Right lobe of liver (tissue), 4 donors: ENCODE measurements around the gene INO80.

ENCODE experiments used
- POLR2A ChIP-seq: fragments of 450-650 bp; IDR thresholded peaks from one replicate; pipeline ENCODE4 v1.6.1; 2017; ENCODE audit warnings: antibody characterized with exemption, mild to moderate bottlenecking
- TF ChIP-seq, protein P1 (sequence below), 4 donors: fragments of 200-600 bp in 3 of 4; fragments of 450-650 bp in 1 of 4; IDR thresholded peaks; one replicate each; pipeline versions ENCODE4 v1.5.1 to v1.8.0; 2016 to 2022; ENCODE audit warnings: antibody characterized with exemption in 4 of 4, mild to moderate bottlenecking in 2 of 4
- donor health status: DM: no; HTN: no; CAD: no.
- donor health status: DM: no; HTN: no; CAD: no.
- donor health status: DM: no; HTN: yes; CAD: no.

DNA sequence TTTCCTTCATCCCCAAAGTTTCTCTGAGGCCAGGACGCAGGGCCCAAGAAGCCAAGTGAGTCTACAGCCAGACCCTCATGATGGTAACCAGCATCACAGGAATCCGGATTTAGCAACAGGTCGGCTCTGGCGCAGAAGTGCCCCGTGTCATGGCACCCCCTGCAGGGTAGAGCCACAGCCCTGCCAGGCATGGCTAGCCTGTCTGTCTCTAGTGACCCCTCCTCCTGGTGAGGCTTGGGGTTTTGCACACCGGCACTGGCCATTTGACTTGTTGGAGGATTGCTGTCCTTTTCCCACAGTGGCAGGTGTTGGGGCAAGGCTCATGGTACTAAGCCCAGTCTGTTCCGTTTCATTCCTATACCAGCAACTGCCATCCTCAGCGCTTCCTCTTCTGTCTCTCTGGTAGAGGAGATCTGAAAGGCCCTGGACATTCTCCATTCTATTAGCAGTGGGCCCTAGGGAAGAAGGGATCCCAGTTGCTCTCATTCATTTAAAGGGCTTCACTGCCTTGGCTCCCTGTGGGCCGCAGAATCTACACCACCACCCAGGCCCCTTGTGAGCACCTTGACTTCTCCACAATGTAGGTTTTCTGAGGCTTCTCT, 172.2 kb downstream of the INO80 start:
- TF ChIP-seq POLR2A = no peak
- TF ChIP-seq, protein P1, sequence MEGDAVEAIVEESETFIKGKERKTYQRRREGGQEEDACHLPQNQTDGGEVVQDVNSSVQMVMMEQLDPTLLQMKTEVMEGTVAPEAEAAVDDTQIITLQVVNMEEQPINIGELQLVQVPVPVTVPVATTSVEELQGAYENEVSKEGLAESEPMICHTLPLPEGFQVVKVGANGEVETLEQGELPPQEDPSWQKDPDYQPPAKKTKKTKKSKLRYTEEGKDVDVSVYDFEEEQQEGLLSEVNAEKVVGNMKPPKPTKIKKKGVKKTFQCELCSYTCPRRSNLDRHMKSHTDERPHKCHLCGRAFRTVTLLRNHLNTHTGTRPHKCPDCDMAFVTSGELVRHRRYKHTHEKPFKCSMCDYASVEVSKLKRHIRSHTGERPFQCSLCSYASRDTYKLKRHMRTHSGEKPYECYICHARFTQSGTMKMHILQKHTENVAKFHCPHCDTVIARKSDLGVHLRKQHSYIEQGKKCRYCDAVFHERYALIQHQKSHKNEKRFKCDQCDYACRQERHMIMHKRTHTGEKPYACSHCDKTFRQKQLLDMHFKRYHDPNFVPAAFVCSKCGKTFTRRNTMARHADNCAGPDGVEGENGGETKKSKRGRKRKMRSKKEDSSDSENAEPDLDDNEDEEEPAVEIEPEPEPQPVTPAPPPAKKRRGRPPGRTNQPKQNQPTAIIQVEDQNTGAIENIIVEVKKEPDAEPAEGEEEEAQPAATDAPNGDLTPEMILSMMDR (IDR thresholded peaks at IDR 0.05) = no peak
